ENCODE results near the gene PPP2R1B. TPM values are rescaled to one million over a fixed set of nuclear protein-coding genes. Genes with fewer than 3 reads are reported as not detected.

Gene PPP2R1B
- total and polyA plus RNA-seq, 8 donors: 5.5 to 71.2 (median 24.8) TPM

GRCh38 chr11:111765320-111765983 lies 737 bp downstream of the PPP2R1B start:
- Histone ChIP-seq H3K27ac (peak overlapping the region; percentile 84 to 94 (median 91)), H3K27me3 (no peaks in the 10 kb centered on the region), H3K36me3 (peaks cover 28 to 38% (median 35%) of the 10 kb centered on the region in 4 donors), H3K9me3 (no peaks in the 10 kb centered on the region), H3K4me3 (peak overlapping the region; percentile 89 to 98 (median 93)), H3K4me1 (peaks cover 9 to 50% (median 30%) of the 10 kb centered on the region in 4 donors)
- TF ChIP-seq EP300 (IDR thresholded peaks at IDR 0.05) (no peak), POLR2A (IDR thresholded peaks at IDR 0.05) (no peak), POLR2AphosphoS5 (IDR thresholded peaks at IDR 0.05) (no peak)
- TF ChIP-seq, protein P1, sequence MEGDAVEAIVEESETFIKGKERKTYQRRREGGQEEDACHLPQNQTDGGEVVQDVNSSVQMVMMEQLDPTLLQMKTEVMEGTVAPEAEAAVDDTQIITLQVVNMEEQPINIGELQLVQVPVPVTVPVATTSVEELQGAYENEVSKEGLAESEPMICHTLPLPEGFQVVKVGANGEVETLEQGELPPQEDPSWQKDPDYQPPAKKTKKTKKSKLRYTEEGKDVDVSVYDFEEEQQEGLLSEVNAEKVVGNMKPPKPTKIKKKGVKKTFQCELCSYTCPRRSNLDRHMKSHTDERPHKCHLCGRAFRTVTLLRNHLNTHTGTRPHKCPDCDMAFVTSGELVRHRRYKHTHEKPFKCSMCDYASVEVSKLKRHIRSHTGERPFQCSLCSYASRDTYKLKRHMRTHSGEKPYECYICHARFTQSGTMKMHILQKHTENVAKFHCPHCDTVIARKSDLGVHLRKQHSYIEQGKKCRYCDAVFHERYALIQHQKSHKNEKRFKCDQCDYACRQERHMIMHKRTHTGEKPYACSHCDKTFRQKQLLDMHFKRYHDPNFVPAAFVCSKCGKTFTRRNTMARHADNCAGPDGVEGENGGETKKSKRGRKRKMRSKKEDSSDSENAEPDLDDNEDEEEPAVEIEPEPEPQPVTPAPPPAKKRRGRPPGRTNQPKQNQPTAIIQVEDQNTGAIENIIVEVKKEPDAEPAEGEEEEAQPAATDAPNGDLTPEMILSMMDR (IDR thresholded peaks at IDR 0.05): no peak
- intact Hi-C loops (cut with DNase I; ENCODE audit: low total_unique reads): no loop called here
- peak in 1 of 2 donors; percentile 10 for DNase-seq
- 0 to 2% (median 1%) methylated on average over 20 to 28 of the region's 28 CpGs for WGBS, 5 donors

- Histone ChIP-seq H3K27ac (peak overlapping the region in 2 of 5 donors; percentile 91 to 94), H3K27me3 (no peaks in the 10 kb centered on the region), H3K4me3 (peak overlapping the region; percentile 89 to 98 (median 93)), H3K36me3 (peaks cover 36 to 47% (median 43%) of the 10 kb centered on the region in 4 donors), H3K9me3 (no peaks in the 10 kb centered on the region), H3K4me1 (peaks cover 9 to 54% (median 31%) of the 10 kb centered on the region in 4 donors)
- no peak for DNase-seq
- intact Hi-C loops (cut with DNase I; ENCODE audit: low total_unique reads): no loop called here
- TF ChIP-seq POLR2A (IDR thresholded peaks at IDR 0.05) (no peak), POLR2AphosphoS5 (IDR thresholded peaks at IDR 0.05) (no peak), EP300 (IDR thresholded peaks at IDR 0.05) (no peak)
- TF ChIP-seq, protein P1 (IDR thresholded peaks at IDR 0.05): no peak
- 20 to 40% (median 35%) methylated on average over 1 of the region's 1 CpG for WGBS, 5 donors
These were observed 1.6 kb downstream of the PPP2R1B start for GRCh38 chr11:111764621-111765020.

DNA sequence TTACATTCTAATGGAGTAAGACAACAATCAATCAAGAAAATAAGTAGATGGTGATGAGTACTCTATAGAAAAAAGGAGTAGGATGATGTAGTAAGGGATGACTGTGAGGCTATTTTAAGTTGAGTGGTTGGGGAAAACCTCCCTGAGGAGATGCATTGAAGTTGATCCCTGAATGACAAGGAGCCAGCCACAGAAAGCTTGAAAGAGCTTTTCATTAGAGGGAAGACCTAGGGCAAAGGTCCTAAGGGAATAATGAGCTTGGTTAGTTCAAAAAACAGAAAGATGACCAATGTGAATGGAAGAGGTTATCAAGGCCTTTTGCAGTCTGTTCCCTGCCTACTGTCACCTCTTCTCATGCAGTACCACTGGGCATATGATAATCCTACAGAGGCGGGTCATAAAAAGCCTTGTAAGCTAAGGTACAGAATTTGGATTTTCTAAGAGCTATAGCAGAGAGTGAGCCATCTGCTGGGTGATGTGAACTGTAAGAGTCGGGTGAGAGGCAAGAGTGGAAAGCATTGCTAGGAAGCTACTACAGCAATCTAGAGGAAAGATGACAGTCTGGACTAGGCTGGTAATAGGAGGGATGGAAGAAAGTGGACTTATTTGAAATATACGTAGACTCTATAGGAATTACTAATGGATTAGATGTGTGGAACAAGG lies 3.1 kb downstream of the PPP2R1B start:
- 70 to 86% (median 81%) methylated on average over 3 of the region's 3 CpGs for WGBS, 5 donors
- Histone ChIP-seq H3K9me3 (no peaks in the 10 kb centered on the region), H3K27me3 (no peaks in the 10 kb centered on the region), H3K4me3 (no peak overlapping the region), H3K27ac (no peak overlapping the region), H3K36me3 (peaks cover 49 to 62% (median 58%) of the 10 kb centered on the region in 4 donors), H3K4me1 (peaks cover 12 to 59% (median 31%) of the 10 kb centered on the region in 4 donors)
- TF ChIP-seq, protein P1 (IDR thresholded peaks at IDR 0.05): no peak
- TF ChIP-seq POLR2A (IDR thresholded peaks at IDR 0.05) (no peak), POLR2AphosphoS5 (IDR thresholded peaks at IDR 0.05) (no peak), EP300 (IDR thresholded peaks at IDR 0.05) (no peak)
- DNase-seq: peak in 1 of 2 donors; percentile 19
- intact Hi-C loops (cut with DNase I; ENCODE audit: low total_unique reads): no loop called here

DNA sequence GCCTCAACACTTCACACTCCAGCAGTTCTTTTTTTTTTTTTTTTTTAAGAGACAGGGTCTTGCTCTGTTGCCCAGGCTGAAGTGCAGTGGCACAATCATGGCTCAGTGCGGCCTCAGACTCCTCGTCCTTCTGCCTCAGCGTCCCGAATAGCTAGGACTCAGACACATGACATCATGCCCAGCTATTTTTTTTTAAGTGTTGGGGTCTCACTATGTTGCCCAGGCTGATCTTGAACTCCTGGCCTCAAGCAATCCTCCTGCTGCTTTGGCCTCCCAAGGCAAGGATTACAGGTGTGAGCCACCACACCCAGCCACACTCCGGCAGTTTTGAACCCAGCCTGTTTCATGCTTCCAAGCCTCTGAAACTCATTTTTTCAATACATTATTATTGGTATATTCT lies 3.7 kb downstream of the PPP2R1B start:
- Histone ChIP-seq H3K4me3 (no peak overlapping the region), H3K36me3 (peaks cover 49 to 67% (median 64%) of the 10 kb centered on the region in 4 donors), H3K27me3 (no peaks in the 10 kb centered on the region), H3K4me1 (peaks cover 12 to 55% (median 30%) of the 10 kb centered on the region in 4 donors), H3K9me3 (no peaks in the 10 kb centered on the region), H3K27ac (no peak overlapping the region)
- intact Hi-C loops (cut with DNase I; ENCODE audit: low total_unique reads): no loop called here
- TF ChIP-seq POLR2AphosphoS5 (IDR thresholded peaks at IDR 0.05) (no peak), EP300 (IDR thresholded peaks at IDR 0.05) (no peak), POLR2A (IDR thresholded peaks at IDR 0.05) (no peak)
- TF ChIP-seq, protein P1 (IDR thresholded peaks at IDR 0.05): no peak
- no peak for DNase-seq
- WGBS, 5 donors: 90 to 98% (median 95%) methylated on average over 5 of the region's 5 CpGs

All from stomach (tissue), 9 donors.